Prostate gland (tissue), 2 donors: ENCODE data around the gene RBM47.

Source experiments
- CTCF ChIP-seq, 4 experiments: fragments of 200-600 bp in 2 of 4; fragments of 450-650 bp in 2 of 4; sonication (generic) in 2 of 4; IDR thresholded peaks; 1 replicate in 3 of 4; 2 replicates in 1 of 4; pipeline ENCODE4 v1.5.1; 2016 to 2019; ENCODE audit warnings: antibody characterized with exemption in 4 of 4, mild to moderate bottlenecking in 2 of 4, moderate library complexity in 2 of 4
- POLR2A ChIP-seq: fragments of 450-650 bp; IDR thresholded peaks from one replicate; pipeline ENCODE4 v1.6.1; 2016; ENCODE audit warnings: antibody characterized with exemption, mild to moderate bottlenecking
- POLR2AphosphoS5 ChIP-seq: sonication (generic); formaldehyde crosslinking; IDR thresholded peaks from one replicate; pipeline ENCODE4 v1.6.1; 2017; ENCODE audit warnings: antibody characterized with exemption

- no peak for TF ChIP-seq CTCF (IDR thresholded peaks at IDR 0.05)
- TF ChIP-seq POLR2A: no peak
- no peak for TF ChIP-seq POLR2AphosphoS5
Measured at GRCh38 chr4:40548256-40548655, 81.4 kb downstream of the RBM47 start.
